GM12892 (cell line): ENCODE measurements around the gene GYPB.
"Not testable (repeated sequence)": the region's sequence is repeated elsewhere in the genome, so short reads cannot be mapped to it uniquely, and the experiment has no call there.

Experiments used
- POLR2A ChIP-seq: IDR thresholded peaks from 2 replicates; pipeline ENCODE4 v1.6.1; 2011; ENCODE audit warnings: low read depth, low read length, control low read depth
- POLR2AphosphoS5 ChIP-seq: IDR thresholded peaks from 2 replicates; pipeline ENCODE4 v1.6.1; 2011; ENCODE audit warnings: low read depth, low read length, control low read depth
- TAF1 ChIP-seq: IDR thresholded peaks from 2 replicates; pipeline ENCODE4 v1.6.1; 2011; ENCODE audit warnings: low read depth, mild to moderate bottlenecking, control low read depth, low read length, borderline replicate concordance

DNA sequence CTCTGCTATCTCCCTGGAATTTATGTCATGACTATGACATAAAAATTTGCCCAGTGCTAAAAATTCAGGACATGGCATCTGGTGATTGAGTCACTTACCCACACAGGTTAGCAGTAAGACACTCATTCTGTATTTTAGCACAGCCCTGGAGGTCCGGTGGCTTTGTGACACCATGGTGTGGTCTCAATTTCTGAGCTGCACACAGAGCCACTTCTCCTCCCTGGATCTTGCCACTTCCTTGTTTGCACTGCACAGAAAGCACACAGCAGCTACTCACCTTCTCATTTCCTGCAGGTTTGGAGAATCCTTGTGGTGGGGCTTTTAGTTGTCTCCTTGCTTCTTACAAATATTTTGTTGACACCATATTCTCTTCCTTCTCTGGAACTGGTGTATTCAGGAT is 69.0 kb downstream of the GYPB start:
- TF ChIP-seq POLR2AphosphoS5, TAF1, POLR2A: not testable (repeated sequence)
